ENCODE data around the gene NUDT1.

Gene NUDT1

DNA sequence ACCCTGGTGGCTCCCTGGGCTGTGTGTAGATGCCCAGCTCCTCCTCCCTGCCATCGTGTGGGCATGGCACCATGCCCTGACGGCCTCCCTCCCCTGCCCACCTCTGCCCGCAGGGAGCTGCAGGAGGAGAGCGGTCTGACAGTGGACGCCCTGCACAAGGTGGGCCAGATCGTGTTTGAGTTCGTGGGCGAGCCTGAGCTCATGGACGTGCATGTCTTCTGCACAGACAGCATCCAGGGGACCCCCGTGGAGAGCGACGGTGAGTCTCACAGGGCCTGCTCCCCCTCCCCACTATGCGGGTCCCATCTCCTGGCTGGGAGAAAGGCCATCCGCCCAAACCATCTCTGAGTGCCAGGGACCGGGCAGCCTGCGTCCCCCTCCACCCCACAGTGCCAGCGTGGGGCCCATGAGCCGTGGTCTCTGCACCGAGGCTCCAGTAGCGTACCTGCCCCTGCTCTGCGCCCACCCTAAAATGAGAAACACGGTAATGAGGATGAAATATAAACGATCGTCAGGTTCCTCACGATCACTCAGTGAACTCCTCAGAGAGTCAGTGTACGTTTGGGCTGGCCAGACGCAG, 7.8 kb downstream of the NUDT1 start:
- no peak for DNase-seq

DNA sequence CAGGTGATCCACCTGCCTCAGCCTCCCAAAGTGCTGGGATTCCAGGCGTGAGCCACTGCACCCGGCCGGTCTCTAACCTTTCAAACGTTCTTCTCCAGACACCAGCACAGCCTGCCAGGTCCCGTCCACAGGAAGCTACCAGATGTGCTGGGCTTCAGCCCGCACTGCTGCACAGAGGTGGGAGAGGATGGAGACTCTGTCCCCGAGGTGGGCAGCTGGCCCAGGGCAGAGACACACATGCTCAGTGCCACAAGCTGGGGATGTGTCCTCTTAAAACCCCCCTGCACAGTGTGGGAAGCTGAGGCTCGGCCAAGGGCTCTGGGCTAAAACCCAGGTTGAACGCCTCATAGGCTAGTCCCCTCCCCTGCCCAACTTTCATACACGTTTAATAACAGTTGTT, 9.4 kb downstream of the NUDT1 start:
- no peak for DNase-seq

DNA sequence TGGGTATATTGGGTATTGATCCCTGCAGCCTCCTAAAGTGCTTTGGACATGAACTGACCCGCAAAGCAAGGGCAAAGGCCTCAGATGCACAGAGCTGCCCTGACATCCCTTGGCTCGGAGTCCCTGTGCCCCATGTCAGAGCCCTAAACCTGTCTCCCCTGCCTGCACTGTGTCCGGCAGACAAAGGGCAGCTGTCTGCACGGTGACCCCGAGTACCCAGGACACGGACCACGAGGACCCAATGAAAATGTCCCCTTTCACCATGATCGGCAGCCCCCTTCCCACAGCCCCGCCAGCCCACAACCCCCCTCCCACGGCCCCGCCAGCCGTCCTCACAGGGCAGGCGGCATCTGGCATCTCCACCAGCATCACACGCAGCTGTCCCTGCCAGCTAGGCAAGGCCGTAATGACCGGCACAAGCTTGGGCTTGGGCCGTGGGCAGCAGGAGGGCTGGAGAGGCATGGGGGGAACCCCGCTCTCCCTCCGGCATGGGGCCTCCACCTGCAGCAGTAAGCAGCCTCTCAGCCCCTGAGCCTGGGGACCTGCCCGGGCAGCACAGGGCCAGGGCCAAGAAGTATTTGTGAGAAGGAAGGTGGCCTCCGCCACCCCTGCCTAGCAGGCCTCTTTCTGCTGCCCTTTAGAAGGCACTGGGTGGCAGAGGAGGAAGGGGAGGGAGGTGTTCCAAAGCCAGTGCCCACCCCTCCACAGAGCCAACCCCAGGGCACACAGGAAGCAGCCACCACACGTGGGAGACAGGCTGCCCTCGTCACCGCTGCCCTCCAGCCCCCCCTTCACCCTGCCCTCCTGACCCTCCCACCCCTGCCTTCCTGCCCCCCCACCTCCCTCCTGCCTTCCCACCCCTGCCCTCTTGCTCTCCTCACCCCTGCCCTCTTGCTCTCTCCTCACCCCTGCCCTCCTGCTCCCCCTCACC, 10.1 kb downstream of the NUDT1 start:
- no peak for DNase-seq

DNA sequence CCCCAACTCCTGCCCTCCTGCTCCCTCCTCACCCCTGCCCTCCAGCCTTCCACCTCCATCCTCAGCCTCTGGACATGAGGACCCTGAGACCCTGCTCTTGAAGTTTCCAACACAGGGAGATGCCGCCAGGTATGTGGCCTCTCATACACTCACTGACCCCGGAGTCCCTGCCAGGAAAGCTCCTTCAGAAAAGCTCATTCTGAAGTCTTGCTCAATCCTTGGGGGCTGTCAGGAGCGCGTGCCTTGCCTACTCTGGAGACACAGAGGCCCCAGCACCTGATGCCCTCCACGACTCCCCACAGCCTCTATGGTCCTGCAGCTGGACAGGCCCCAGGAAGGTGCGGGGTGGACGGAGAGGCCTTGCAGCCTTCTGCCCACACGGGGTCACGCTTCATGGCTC, 11.0 kb downstream of the NUDT1 start:
- no peak for DNase-seq

DNA sequence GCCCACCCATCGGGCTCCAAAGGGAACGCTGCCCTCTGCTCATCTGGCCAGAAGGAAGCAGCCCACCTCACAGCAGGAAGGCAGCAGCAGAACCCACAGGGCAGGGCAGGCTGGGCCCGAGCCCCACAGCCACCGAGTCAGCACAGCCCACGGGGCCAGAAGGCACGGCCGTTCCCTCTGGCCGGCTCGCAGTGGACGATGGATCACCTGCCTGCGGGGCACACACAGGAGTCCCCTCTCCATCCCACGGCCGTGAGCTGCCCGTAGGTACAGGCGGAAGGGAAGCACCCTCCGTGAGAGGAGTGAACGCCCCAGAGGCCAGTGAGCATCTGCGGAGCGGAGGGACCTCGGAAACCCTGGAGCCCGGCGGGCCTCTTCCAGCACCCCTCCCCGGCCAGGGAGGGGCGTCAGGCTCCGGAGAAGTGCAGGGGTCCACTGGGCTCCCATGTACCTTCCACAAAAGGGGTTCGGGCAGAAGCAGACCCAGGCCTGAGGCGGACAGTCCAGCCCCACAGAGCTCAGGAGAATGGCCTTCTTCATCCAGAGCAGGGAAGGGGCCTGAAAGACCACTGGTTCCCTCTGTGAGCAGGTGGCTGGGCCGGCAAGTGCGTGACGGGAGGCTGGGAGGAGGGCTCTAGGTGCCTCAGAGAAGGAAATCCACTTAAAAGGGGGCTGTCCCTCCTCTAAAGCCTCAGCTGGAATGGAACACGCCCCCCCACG, 11.7 kb downstream of the NUDT1 start:
- no peak for DNase-seq

DNA sequence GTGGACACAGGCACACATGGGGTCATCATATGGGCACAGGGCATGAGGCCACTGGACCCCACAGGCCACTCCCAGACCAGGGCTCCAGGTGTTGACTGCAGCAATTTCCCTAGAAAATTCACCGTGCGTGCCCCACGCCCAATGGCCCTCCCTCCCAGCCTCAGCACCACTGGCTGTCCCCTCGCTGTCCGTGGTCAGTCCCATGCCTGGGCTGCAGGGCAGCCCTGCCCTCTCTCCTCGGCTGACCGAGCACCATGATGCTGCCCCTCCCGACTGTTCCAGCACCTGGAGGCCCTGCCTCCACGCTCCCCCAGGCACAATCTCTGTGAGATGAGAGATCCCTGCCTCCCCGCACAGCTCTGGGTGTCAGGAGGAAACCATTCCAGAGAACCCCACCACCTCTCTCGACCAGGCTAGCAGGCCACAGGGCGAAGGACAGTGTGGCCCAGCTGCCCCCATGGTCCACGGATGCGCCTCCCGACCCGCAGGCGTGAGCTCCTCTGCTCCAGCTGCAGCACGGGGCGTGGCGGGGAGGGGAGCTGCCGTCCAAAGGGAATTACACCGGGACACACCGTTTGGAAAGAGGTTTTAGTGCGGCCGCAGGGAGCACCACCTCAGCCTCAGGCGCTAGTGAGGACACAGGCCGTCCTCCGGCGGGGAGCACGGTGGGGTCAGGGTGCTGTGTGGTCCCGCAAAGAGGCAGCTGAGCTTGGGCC, 12.6 kb downstream of the NUDT1 start:
- no peak for DNase-seq

DNA sequence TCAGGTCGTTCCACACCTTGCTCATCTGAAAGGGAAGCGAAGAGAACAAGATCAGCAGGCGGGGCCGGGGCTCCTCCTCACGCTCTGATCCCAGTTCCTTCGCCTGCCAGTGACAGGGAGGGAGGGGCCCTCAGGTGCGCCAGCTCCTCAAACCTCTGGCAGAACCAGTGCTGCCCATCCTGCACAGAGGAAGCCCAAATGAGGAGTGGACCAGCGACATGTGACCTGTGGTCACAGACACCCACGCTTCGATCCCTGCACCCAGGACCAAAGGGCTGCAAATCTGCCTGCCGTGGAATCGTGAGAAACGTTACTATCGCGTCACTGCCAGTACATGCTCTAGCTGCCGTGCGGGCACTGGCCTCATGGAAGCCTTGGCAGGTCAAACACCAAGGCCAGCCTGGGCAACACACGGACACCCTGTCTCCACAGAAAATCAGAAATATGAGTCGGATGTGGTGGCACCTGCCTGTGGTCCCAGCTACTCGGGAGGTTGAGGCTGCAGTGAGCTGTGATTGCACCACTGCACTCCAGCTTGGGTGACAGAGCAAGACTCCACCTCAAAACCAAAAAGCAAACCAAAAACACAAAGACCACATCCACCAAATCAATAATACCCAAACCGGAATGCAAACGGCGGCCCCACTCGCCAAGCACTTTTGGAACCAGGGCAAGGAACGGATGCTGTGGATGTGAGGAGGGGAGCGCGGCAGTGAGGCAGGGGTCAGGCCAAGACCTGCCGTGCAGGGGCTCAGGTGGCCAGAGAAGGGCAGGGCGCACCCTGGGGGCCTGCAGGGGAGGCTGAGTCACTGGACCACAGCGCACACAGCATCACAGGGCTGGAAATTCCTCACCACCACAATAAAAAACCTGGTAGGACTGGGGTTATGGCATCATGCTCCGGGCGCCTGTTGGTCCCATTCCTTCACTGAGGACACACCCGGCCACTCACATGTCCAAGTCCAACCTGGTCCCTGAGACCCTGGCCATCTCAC, 13.4 kb downstream of the NUDT1 start:
- no peak for DNase-seq

DNA sequence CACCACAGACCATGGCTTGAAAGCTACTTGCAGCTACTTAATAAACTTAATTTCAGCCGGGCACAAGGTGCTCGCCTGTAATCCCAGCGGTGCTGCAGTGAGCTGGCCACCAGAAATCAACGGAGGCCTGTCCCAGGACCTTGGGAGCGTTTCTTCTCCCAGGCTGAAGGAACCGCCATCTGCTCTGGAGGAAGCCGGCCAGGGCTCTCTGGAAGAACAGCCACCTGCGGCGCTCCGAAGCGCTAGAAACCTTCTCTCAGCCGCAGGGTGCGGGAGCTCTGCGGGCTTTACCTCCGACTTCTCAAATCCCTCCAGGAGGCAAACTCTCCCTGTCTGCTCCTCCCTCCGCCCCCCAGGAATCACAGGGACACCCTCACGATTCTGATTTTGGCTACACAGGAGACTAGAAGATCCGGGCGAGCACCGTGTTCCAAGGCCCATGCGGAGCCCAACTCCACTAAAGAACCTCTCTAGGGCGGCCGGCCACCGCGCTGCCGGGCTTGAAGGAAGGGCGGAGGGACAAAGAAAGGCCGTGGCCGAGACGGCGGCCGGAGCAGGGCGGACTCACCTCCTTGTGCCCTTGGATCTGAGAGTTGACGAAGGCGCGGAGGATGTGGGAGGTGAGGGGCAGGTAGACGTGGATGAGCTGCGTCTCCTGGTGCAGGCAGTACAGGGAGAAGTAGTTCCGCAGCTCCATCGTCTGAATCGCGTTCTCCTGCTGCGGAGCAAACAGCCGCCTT, 14.4 kb downstream of the NUDT1 start:
- peak in 1 of 14 donors; percentile 30 for DNase-seq

DNA sequence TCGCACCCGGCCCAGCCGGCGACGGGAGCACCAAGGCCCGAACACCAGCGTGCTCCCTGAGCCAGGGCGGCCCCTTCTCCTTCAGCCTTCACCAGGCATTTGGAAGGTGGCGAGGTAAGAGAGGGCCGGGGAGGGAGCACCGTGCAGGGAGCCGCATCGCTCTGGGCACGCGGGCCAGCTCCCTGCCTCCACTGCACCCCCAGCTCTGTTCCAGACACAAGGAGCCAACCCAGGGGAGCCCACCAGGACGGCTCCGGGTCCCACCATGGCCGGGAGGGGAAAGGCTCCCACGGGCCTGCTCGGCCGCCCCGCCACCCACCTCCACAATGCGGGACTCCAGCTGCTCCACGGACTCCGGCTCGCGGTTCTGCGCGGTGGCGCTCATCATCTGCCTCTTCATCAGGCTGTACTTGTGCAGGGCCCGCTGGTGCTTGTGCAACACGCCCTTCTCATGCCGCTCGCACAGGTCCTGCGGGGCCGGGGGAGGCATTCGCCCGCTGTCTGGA, 15.1 kb downstream of the NUDT1 start:
- no peak for DNase-seq

DNA sequence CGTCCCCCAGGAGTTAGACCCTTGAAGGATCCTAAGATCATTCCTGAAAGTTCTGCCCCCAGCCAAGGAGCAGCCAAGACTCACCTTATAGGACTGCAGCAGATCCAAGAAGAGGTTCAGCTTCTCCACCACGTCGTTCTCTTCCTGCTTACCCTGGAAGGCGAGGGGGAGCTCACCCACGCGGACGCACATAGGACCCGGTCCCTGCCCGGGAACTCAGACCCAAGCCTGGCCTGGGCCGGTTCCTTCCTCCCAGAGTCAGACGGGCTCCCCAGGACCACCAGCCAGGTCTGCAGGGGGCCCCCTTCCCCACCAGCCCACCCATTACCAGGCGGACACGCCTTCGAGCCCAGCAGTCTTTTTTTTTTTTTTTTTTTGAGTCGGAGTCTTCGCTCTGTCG, 15.6 kb downstream of the NUDT1 start:
- no peak for DNase-seq

DNA sequence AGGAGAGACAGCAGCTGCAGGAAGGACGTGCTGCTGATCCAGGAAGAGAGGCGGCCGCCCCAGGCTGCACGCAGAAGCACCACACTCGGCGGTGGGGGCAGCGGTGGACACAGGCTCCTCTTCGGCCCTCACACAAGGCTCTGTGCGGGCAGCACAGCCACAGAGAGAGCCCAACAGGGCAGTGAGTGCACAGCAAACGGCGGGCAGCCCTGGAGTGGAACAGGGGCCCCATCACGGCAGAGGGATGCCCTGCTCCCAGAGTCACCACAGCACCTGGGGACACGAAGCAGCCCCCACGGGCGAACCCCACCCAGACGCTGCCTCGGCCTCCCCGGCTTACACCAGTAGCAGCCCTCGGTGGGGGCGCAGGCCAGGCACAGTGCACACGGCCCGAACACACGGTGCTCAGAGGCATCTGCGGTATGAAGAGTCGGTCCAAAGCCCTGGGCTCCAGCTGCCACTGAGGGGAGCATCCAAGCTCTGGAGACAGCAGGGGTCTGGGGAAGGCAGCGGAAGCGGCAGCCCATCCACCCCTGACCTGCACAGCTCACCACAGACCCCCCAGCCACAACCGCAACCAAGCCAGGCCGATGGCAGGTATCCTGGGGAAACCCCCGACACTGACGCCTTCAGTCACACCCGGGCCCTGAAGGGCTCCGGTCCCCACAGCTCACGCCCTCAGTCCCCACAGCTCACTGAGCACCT, 16.8 kb downstream of the NUDT1 start:
- DNase-seq = no peak

DNA sequence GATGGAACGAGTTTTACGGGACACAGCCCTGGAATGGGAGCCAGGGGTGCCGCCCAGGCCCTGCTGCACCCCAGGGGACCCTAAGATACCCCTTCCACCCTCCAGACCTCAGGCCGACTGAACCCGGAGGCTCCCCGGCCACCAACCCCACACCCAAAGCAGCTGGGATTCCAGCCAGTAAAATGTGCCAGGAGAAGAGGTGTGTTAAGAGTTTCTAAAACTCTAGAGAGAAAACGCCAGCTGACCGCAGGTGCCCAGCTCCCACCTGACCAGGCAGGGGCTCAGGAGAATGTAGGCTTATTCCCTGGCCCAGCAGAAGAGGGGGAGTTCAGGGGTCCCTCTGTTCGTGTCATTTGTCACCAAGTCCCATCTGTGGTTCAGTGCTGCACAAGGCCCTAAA, 17.5 kb downstream of the NUDT1 start:
- DNase-seq = no peak

DNA sequence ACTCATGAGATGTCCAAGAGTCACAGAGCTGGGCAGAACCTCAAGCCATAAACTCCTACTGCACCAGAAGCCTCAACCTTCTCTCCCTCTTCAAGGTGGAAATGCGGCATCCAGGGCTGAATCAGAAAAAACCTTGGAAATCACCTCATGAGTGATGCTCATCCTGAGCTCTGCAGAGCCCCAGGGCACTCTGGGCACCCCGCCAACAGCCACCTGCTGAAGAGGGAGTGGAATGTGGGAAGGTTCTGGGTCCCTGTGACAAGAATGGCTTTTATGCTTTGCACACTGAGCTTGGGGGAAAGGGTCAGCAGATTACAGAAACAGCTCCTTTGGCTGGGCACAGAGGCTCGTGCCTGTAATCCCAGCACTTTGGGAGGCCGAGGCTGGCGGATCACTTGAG, 18.8 kb downstream of the NUDT1 start:
- peak in 1 of 14 donors; percentile 10 for DNase-seq

DNA sequence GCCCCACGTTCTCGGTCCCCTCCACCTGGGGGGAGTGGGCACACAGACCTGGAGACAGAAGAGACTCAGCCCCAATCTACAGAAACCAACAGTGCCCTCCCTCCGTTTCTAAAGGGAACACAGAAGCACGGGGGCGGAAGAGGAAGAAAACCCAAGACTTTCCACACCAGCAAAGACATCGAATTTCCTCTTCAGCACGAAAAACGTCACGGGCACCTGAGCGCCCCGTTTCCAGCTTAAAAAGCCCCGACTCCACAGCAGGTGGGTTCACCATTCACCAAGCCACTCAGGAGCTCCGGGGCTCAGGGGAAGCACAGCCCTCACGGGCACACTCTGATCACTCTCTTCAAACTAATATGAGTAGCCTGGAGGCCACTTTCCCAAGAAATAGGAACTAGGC, 19.6 kb downstream of the NUDT1 start:
- peak in 5 of 14 donors; percentile 14 to 38 (median 28) for DNase-seq

DNA sequence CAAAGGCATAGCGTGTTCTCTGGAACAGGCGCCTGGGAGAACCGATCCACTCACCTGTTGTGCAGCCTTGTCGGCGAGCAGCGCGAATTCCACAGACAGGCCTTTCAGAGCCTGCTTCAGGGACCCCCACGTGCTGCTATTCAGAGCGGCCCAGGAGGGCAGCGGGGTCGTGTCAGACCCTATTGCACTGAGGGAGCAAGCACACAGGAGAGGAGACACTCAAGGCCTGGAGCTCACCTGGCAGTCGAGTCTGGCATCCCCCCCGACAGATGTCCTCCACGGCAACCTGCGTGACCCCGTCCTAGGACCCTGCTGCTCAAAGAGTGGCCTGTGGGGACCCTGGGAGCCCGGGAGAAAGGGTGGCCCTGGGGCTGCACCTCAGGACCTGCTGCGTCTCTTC, 21.1 kb downstream of the NUDT1 start:
- DNase-seq = no peak

DNA sequence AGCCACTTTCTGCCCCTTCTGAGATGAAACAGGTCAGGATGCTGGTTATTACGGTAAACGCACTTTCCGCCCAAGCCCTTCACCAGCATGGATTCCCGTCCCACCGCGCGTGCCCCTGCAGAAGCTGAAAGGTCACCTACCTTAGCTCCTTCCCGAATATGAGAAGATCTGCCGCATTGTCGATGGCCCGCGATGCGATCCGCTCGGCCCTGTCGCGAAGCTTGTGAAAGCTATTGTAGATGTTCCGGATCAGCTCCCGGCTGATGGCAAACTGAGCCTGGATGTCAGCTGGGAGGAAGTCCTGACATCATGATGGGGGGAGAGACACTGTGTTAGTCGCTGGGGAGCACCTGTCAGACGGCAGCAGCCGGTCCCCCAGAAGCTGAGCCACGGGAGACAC, 22.1 kb downstream of the NUDT1 start:
- DNase-seq = no peak

DNA sequence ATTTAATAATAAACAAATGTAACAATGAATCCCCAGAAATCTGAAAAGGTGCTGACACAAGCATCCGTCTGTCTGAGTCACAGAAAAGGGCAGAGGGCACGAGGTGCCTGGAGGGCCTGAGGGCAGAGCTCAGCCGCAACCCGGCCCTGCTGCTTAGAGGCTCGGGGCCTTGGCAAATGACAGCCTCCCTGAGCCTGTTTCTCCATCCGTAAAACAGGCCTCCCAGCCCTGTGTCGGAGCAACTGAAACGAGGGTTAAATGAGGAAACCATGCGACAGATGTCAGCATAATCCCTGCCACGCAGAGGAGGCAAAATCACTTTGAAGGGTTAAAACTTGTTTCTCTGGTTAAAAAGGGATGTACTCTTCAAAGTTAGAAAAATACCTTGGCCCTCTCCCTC, 24.9 kb downstream of the NUDT1 start:
- no peak for DNase-seq

DNA sequence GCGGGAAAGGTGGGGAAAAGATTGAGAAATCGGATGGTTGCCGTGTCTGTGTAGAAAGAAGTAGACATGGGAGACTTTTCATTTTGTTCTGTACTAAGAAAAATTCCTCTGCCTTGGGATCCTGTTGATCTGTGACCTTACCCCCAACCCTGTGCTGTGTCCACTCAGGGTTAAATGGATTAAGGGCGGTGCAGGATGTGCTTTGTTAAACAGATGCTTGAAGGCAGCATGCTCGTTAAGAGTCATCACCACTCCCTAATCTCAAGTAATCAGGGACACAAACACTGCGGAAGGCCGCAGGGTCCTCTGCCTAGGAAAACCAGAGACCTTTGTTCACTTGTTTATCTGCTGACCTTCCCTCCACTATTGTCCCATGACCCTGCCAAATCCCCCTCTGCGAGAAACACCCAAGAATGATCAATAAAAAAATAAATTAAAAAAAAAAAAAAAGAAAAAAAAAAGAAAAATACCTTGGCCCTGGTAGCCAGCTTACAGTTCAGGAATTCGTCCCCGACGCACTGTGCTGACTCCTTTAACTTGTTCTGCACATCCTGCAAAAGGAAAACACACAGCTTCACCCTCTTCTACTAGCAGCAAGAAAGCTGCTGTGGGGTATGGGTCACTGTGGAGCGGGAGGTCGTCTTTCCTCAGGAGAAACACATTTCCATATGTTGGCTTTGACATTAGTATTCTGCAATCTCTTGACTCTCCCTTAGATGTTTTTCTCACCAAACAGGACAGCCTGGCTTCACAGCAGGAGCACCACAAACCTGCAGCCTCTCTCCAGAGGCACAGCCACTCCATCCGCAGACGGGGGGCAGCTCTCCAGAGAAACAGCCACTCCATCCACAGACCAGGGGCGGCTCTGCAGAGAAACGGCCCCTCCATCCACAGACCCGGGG, 27.3 kb downstream of the NUDT1 start:
- peak in 1 of 14 donors; percentile 72 for DNase-seq

DNA sequence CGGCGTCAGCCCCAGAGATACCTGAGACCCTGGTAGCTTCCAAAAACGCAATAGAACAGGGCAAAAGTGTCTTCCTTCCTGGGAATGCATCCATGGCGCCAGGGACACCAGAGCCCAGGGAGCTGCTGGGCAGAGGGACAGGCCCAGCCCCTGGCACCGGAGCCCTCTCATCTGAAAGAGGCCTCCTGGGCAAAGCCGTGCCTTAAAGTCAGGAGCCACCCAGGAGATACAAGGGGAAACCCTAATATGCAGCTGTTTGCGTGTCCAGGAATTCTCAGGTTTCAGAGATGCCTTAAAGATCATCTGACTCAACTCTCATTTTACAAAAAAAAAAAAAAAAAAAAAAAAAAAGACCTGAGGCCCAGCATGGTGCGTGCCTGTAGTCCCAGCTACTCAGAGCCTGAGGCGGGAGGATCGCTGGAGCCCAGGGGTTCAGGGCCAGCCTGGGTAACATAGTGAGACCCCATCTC, 28.0 kb downstream of the NUDT1 start:
- DNase-seq = peak in 1 of 14 donors; percentile 72
